HG03064 (cell line): ENCODE data around the gene DEFB118.
"Not testable (repeated sequence)": the region's sequence is repeated elsewhere in the genome, so short reads cannot be mapped to it uniquely, and the experiment has no call there.

Experiments used
- ATAC-seq: cut with Tn5 transposase; IDR thresholded peaks from one replicate; pipeline ENCODE4 v1.9.1; 2021; ENCODE audit warnings: low read depth; ENCODE audit not compliant: unreplicated experiment

DEFB118 gene, protein sequence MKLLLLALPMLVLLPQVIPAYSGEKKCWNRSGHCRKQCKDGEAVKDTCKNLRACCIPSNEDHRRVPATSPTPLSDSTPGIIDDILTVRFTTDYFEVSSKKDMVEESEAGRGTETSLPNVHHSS

DNA sequence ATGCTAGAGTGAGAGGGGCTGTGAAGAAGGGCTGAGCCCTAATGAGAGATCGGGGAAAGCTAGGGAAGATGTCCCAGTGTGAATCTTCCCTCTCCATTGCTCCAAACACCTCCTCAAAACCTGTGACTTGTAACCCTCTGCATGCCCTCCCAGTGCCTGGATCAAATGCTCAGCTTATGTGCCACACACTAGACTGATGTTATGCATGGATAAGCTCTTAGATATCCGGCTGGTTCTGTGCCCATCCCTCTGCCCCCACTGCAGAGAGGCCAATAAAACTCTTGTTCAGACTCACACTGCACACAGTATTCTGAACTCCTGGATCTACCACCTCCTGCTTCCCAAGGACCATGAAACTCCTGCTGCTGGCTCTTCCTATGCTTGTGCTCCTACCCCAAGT, at the start of gene DEFB118:
Gene DEFB118 (plus strand): TSS at position 301 of the 400 bp plus-strand sequence. CDS start 50 bp downstream, at position 351.
- no peak for ATAC-seq

DNA sequence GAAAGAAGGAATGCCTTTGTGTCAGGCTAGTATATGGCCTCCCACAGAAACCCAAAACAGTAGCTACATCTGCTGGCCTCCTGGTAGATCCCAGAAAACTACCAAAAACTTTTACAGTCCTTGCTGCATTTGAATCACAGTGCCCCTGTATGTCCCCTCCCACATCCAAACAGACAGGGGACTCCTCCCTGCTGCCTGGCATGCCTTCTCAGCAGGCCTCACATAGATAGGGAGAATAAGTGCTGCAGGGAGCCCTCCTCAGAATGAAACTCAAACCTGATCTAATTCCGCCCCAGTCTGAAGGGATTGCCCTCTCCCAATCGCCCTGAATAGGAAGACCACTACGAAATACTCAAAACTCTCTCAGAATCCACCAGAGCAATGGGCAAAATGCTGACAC, 45.9 kb upstream of the DEFB118 start:
- ATAC-seq: no peak

DNA sequence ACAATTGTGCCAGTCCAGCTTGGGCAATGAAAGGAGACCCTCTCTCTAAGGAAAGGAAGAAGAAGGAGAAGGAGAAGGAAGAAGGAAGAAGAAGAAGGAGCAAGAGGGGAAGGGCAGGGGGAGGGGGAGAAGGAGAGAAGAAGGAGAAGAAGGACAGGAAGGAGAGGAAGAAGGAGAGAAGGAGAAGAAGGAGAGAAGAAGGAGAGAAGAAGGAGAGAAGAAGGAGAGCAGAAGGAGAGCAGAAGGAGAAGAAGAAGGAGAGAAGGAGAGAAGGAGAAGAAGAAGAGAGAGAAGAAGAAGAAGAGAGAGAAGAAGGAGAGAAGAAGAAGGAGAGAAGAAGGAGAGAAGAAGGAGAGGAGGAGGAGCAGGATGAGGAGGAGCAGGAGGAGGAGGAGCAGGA, 37.5 kb upstream of the DEFB118 start:
- ATAC-seq: no peak

DNA sequence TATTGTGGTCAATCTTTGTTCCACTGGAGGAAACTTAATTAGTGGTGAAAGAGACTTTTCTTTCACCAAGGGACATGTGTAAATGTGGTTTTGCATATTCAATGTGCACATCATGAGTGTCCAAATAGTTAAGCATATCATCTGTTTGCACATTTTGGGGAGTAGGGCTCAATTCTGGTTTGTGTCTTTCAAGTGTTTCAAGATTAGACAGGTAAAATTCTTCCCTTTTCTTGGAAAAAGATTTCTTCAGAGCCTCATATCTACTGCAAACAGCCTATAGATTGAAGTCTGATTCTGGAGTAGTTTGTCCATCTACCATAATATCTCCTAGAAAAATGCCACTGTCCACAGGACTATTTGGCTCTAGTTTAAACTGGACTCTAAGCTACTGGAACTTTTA, 26.9 kb upstream of the DEFB118 start:
- ATAC-seq: no peak

DNA sequence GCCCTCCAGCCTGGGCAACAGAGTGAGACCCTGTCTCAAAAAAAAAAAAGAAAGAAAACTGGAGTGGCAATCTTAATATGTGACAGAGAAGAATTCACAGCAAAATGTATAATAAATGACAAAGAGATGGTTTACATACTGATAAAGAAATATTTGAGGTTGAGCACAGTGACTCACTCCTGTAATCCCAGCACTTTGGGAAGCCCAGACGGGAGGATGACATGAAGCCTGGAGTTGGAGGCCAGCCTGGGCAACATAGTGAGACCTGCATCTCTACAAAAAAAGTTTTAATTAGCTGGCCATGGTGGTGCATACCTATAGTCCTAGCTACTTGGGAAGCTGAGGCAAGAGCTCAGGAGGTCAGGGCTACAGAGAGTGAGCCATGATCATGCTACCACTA, 12.4 kb upstream of the DEFB118 start:
- ATAC-seq: no peak

DNA sequence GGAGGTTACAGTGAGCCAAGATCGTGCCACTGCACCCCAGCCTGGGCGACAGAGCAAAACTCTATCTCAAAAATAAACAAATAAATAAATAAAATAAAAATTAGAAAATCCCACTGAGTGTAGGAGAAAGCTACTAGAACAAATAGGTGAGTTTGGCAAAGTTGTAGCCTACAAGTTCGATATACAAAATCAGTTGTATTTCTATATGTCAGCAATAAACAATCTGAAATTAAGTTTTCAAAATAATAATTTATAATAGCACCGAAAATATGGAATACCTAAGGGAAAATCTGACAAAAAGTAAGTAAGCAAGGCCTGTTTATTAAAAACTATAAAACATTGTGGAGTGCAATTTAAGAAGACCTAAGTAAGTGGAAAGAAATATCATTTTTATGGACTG, 5.1 kb upstream of the DEFB118 start:
- ATAC-seq: no peak

DNA sequence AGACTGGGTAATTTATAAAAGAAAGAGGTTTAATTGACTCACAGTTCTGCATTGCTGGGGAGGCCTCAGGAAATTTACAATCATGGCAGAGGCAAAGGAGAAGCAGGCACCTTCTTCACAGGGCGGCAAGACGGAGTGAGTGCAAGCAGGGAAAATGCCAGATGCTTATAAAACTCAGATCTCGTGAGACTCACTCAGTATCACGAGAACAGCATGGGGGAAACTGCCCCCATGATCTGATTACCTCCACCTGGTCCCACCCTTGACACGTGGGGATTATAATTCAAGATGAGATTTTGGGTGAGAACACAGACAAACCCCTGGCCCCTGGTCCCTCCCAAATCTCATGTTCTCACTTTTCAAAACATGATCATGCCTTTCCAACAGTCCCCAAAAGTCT, 4.1 kb upstream of the DEFB118 start:
- ATAC-seq: not testable (repeated sequence)

DNA sequence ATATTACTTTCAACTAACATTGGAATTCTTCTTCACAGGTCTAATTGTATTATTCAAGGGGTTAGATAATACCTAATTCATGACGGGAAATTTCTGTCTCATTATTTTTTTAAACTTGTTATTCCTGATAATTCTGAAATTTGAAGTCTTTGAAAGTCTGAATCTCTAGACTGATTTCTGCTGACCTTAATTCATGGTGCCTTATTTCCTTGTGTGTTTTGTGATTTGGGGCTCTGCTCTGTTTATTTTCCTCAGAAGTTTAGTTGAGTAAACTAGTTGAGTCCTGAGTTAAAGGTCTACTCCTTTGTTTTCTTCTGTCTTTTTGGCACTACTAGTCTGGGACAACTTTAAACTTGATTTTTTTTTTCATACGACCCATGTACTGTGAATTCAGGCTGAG, 5.9 kb downstream of the DEFB118 start:
- no peak for ATAC-seq

DNA sequence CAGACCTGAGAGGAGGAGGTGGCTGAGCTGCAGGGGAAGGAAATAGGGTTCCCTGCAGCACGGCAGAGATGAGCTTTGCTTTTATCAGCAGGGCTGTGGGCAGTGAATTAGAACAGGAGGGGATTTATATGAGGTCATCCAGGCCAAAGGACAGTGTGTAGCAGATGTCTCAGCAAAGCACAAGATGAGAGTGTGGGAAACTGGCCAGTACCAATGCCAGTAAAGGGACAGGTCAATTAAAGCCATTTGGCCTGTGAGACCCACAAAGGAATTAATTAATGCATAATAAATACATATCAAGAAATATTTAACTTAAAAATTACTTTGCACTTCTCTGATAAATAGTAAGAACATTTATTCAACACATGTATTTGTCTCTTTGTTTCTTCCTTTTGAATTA, 22.1 kb downstream of the DEFB118 start, which contains the start of gene DEFB119:
Gene DEFB119 (minus strand): TSS at position 101 of the 400 bp plus-strand sequence. CDS start 107 bp downstream, outside the sequence.
- no peak for ATAC-seq

DNA sequence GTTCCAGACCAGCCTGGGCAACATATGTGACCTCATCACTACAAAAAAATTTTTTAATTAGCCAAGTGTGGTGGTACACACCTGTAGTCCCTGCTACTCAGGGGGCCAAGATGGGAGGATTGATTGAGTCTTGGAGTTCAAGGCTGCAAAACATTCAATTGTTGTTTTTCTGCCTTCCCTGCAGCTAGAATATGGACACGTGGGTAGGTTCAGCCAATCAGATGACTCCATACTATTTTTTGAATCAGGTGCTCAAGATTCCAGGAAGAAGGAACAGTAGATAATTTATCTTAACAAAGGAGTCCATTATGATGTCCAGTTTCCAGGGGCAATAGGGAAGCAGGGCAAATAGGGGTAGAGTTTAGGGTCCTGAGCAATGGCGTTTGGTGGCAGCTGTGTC, 24.4 kb downstream of the DEFB118 start:
- no peak for ATAC-seq

DNA sequence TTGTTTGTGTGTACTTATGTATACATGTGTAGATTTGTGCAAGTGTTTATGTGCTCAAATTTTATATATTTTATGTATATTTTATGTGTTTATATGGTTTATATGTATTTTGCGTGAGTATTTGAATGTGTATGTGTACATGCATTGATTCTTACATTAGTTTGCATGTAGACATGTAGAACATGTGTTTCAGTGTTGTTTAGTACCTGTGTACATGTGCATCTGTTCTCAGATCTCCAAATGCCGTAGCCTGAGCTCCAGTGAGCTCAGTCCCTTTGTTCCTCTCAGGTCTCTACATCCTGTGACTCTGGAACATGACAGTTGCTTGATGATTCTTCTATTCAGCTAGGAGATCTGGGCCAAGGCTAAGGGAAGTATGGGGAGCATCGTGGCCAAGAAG, 26.5 kb downstream of the DEFB118 start:
- no peak for ATAC-seq

DNA sequence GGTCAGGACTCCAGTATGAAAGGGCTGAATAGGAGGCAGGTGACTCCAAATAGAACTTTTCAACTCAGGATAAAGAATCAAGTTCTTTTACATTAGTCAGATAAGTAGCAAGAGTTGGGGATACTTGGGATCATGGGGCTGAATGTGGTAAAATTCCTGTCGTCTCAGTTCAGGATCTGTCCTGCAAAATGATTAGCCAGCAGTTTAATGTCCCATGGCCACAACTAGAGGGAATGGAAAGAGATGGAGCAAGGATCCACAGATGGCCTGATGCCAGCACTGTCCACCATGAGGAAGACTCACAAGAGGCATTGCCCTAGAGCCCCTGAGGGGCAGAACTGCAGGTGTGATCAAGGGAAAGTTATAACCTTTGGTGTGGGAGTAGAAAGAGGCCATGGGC, 35.5 kb downstream of the DEFB118 start:
- ATAC-seq: no peak

DNA sequence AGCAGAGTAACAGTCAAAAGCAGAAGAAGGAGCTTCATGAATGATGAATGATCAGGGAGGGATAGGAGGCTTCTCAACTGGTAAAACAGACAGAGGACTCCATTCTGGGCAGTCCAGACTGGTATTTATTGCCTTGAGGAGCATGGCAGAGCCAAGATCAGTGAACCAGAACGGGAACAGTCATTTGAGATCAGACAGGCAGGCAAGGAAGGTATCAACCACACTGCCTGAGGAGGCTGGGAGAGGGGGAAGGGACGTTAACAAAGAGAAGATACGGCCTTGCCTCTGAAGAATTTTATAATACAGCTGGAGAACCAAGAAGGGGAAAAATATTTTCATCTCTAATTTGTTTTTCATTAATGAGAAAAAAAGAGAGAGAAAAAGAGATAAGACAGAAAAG, 37.7 kb downstream of the DEFB118 start, which contains the start of gene DEFB121:
Gene DEFB121 (minus strand): TSS at position 101 of the 400 bp plus-strand sequence. CDS start 63 bp downstream, at position 38.
- no peak for ATAC-seq

DNA sequence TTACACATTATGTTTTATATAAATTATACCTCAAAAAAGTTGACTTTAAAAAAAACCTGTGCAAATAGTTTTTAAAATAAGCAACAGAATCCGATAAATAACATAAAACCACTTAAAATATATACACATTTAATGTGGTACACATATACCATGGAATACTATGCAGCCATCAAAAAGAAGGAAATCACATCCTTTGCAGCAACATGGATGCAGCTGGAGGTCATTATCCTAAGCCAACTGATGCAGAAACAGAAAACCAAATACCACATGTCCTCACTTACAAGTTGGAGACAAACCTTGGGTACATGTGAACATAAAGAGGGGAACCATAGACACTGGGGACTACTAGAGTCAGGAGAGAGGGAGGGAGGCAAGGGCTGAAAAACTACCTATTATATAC, 41.6 kb downstream of the DEFB118 start:
- ATAC-seq: no peak

DNA sequence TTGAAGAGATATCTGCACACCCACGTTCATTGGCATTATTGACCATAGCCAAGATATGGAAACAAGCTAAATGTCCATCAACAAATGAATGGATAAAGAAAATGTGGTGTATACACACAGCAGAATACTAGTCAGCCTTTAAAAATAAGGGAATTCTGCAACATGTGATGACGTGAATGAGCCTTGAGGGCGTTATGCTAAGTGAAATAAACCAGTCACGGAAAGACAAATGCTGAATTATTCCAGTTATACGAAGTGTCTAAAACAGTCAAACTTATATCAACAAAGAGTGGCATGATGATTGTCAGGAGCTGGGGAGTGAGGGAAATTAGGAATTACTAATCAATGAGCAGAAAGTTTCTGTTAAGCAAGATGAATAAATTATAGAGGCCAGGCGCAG, 46.0 kb downstream of the DEFB118 start:
- no peak for ATAC-seq

DNA sequence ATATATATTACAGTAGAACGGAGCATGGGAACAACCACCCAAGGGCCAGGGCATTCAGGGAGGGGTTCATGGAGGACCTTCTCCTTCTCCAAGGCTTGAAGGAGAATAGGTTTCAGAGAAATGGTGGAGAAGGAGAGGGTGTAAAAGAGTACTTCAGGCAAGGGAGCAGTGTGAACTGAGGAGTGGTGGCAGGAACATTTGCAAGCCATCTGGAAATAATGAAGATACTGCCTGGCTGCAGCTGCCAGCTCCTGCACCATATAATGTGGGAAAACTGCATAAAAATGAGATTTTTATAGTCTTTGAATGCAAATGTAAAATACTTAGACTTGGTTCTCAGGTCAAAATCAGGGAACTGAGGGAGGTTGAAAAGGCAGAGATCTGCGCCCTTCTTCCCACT, 47.3 kb downstream of the DEFB118 start:
- ATAC-seq: no peak

DNA sequence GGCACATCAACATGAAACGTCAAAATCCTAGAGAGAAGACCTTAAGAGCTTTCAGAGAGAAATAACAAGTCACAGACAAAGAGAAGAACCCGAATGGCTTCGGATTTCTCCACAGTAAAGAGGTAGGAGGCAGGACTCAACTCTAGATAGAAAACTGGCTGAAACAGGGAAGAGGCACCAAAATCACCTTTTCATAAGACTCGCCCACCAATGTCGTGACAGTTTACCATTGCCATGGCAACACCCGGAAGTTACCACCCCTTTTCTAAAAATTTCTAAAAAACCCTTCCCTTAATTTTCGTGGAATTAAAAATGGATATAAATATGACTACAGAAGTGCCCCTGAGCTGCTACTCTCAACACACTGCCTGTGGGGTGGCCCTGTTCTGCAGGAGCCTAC, 49.9 kb downstream of the DEFB118 start:
- ATAC-seq: no peak
